ENCODE measurements around the gene GGTLC3. TPM values are rescaled to one million over a fixed set of nuclear protein-coding genes. Genes with fewer than 3 reads are reported as not detected.
"Not testable (repeated sequence)": the region's sequence is repeated elsewhere in the genome, so short reads cannot be mapped to it uniquely, and the experiment has no call there.

The GGTLC3 gene
- total RNA-seq, 4 donors from 2014 or later: not detected

DNA sequence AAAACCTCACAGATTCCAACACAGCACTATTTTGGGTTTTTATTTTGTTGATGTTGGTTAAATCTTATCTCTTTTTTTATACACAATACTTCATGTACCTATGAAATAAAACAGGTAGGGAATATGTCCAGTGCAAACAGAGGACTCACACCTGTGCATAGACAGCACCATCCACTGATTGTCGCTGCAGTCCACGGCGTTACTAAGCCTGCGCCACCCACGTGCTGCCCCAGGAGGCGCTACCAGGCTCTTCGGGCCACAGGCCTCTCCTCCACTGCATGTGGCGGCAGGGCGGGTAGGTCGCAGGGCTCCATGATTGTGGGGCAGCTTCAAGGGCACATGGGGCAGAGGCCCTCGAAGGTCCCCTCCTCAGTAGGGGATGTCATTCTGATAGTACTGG lies 15.7 kb upstream of the GGTLC3 start:
- DNase-seq; H3K4me1 ChIP-seq; H3K9me3 ChIP-seq; H3K27ac ChIP-seq; H3K4me3 ChIP-seq; H3K36me3 ChIP-seq; intact Hi-C loops (cut with DNase I); H3K27me3 ChIP-seq: not testable (repeated sequence)
- WGBS, 2 donors: no CpG with 5 or more reads among the region's 11 CpGs

DNA sequence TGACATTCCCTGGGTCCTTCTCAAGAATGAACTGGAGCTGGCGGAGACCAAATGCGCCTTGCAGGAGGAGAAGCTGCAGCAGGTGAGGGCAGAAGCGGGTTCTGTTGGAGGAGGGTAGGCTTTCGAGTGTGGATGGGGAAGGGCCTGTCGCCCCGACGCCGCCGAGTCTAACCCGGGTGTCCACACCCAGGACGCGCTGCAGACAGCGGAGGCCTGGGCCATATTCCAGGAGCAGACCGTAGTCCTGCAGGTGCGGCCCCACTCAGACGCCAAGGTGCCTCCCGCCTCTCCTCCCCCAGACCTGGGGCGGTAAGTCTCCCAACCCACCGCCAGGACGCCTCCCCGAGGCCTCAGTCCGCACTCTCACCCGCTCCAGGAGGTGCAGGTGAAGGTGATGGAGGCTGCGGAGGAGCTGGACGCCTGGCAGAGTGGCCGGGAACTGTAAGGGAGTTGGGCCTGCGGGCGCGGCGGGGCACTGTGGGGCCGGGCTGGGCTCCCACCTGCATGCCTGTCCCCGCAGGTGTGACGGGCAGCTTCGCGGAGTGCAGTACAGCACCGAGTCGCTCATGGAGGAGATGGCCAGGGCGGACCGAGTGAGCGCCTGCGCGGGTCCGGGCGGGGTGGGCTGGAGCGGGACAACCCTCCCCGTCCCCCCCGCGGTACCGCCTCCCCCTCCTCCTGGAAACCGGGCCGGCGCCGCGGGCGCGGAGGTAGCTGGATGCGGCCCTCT lies 11.6 kb upstream of the GGTLC3 start:
- H3K36me3 ChIP-seq; H3K9me3 ChIP-seq; DNase-seq; H3K4me3 ChIP-seq; intact Hi-C loops (cut with DNase I); H3K27ac ChIP-seq; H3K4me1 ChIP-seq; H3K27me3 ChIP-seq: not testable (repeated sequence)
- WGBS, 2 donors: no CpG with 5 or more reads among the region's 57 CpGs

DNA sequence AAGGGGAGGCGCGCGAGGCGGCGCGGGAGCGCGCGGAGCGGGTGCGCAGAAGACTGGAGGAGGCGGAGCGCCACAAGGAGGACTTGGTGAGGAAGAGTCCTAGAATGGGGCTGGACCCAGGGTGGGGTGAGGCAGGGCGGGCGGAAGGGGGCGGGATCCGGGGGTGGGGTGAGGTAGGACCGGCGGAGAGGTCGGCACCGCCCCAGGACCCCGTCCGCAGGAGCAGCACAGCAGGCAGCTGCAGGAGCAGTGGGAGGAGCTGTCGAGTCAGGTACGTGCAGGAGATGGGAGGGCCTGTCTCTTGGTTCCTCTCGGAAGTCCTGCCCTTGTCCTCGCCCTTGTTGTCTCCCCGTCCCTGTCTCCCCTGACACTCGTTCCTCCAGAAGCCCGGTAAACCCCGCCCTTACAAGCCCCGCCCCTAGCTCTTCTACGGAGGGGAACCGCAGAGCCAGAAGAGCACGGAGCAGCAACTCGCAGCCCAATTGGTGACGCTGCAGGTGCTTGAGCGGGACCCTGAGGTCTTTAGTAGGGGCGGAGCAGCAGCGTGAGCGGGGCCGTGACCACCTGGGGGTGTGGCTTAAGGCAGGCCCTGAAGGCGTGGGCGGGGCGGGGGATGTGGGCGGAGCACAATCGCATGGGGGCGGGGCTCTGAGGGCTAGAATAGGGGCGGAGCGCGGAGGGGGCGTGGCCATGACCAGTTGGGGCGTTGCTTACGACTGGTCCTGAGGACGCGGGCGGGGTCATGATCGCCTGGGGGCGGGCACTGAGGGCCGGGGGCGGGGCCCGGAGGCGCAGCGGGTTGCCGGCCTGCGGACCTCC lies 10.8 kb upstream of the GGTLC3 start:
- H3K27me3 ChIP-seq; H3K9me3 ChIP-seq; H3K4me1 ChIP-seq; intact Hi-C loops (cut with DNase I); DNase-seq; H3K36me3 ChIP-seq: not testable (repeated sequence)
- no CpG with 5 or more reads among the region's 66 CpGs for WGBS, 2 donors
- H3K4me3 ChIP-seq: peak overlapping the region in 3 of 4 donors; percentile 34 to 42 (median 35)
- H3K27ac ChIP-seq: peak overlapping the region in 1 of 4 donors; percentile 50

DNA sequence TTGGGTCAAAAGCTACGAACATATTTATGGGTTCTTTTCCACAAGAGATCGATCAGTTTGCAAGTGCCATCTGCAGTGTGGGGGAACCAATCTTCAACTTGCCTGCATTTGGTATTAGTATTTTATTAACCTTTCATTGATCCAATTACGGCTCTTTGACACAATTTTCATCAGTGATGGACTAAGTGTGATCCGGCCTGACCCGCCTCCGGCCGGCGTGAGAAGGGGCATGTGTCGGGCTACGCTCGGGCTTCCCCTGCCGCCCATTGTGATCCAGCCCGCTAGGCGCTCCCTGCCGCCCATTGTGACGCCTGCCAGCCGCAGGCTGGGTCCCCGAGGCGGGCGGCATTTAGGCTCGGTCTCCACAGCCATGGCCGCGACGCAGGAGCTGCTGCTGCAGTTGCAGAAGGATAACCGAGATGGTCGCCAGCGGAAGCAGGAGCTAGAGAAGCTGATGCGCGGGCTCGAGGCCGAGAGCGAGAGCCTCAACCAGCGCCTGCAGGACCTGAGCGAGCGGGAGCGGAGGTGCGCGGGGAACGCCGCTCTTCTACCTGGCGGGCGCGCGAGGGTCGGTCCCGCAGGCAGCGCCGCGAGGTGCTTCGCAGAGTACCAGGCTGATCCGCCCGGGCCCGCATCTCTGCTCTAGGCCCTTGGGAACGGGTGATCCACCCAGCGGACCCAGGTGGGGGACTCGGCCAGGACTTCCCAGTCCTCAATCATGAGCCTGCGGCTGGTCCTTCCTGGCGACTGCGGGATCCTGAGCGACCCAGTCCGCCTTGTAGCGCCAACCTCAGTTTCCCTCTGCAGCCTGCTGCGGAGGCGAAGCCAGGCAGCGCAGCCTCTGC lies 10.0 kb upstream of the GGTLC3 start, which contains the start of gene TMEM191B:
TMEM191B (plus strand) TSS at position 51 of the 845 bp plus-strand sequence; CDS start at position 230, 179 bp downstream.
- H3K4me1 ChIP-seq; H3K9me3 ChIP-seq; intact Hi-C loops (cut with DNase I); H3K36me3 ChIP-seq; DNase-seq; H3K27me3 ChIP-seq: not testable (repeated sequence)
- H3K27ac ChIP-seq: peak within 1 kb of the TSS in 1 of 4 donors; percentile 50
- no CpG with 5 or more reads among the region's 65 CpGs for WGBS, 2 donors
- H3K4me3 ChIP-seq: peak within 1 kb of the TSS in 3 of 4 donors; percentile 34 to 42 (median 35)

DNA sequence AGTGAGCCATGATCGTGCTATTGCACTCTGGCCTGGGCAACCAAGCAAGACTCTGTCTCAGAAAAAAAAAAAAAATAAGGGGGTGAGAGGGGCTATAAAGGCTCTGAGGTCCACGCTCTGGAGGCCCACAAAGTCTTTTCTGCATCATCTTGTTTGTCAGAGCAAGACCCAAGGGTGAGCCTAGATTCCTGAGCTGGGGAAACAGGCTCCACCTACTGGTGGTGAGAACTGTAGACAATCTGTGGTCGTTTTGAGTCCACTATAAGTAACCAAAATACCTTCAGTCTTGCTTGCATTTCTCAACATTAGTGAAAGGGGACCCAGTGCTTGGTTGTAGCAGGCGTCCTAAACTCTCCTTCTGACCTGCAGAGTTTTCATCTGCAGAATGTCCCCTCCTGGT lies 5.4 kb upstream of the GGTLC3 start:
- WGBS, 2 donors: no CpG with 5 or more reads among the region's 4 CpGs
- intact Hi-C loops (cut with DNase I); H3K4me1 ChIP-seq; DNase-seq; H3K4me3 ChIP-seq; H3K36me3 ChIP-seq; H3K27me3 ChIP-seq; H3K9me3 ChIP-seq; H3K27ac ChIP-seq: not testable (repeated sequence)

DNA sequence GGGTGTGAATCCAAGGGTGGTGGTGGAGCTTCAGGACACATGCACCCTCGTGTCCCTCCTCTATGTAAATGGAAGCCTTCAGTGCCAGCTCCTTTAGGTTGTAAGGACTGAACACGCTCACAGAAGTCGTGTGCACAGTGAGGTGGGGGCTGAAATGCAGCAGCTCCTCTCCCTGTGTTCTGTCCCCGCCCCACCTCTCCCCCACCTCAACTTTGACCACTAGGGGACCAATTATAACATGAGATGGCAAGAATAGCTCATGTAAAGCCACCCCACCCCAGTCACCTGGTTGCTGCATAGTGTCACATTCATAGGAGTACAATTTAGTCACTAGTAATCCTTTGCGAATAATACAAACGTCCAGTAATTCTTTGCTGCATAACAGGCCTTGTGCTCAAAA lies 4.8 kb upstream of the GGTLC3 start:
- H3K9me3 ChIP-seq; H3K27me3 ChIP-seq; H3K4me1 ChIP-seq; H3K36me3 ChIP-seq; intact Hi-C loops (cut with DNase I); DNase-seq; H3K27ac ChIP-seq; H3K4me3 ChIP-seq: not testable (repeated sequence)
- no CpG with 5 or more reads among the region's 6 CpGs for WGBS, 2 donors

DNA sequence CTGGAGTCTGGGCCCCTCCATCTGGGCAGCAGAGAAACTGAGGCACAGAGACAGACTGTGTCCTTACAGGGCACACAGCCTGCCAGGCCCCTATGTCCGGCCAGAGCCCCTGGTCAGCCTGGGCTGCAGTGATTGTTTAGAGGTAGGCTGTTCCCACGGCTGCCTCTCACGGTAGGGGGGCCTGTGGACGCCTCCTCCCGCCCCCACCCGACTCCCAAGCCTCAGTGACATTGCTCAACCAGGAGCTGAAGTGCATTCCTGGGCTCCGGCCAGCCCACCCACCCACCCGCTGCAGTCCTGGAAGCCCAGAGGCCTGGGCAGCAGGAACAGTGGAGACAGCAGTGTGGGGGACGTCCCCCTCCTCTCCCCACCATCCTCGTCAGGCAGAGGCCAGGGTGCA lies 4.5 kb downstream of the GGTLC3 start:
- no CpG with 5 or more reads among the region's 10 CpGs for WGBS, 2 donors
- H3K27ac ChIP-seq; H3K9me3 ChIP-seq; H3K27me3 ChIP-seq; H3K4me1 ChIP-seq; DNase-seq; H3K4me3 ChIP-seq; H3K36me3 ChIP-seq; intact Hi-C loops (cut with DNase I): not testable (repeated sequence)

DNA sequence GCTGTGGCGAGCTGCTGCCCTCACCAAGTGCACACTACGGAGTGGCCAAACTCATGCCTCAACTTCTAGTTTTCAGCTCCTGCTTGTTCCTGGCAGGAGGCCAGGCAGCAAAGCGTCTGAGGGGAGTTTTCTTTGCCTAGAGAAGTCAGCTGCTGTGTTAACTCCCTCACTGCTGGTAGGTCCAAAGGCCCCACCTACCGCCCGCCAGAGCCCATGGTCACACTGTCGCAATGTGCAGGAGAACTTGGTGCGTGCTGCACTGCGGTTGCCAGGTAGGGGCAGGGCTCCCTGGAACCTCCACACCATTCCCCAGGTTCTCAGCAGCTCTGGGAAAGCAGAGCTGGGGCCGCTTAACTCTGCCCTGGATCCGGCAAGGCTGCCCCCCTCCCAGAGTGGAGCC lies 5.6 kb downstream of the GGTLC3 start:
- H3K27me3 ChIP-seq; H3K4me3 ChIP-seq; intact Hi-C loops (cut with DNase I); DNase-seq; H3K9me3 ChIP-seq; H3K27ac ChIP-seq; H3K36me3 ChIP-seq; H3K4me1 ChIP-seq: not testable (repeated sequence)
- WGBS, 2 donors: 39% methylated on average over 5 of the region's 10 CpGs; no CpG with 5 or more reads in 1 of the 2 donors

GRCh38 chr22:18511327-18511726 lies 6.6 kb downstream of the GGTLC3 start:
- 58% methylated on average over 6 of the region's 6 CpGs; no CpG with 5 or more reads in 1 of the 2 donors for WGBS, 2 donors
- H3K27ac ChIP-seq; intact Hi-C loops (cut with DNase I); H3K9me3 ChIP-seq; H3K27me3 ChIP-seq; H3K36me3 ChIP-seq; H3K4me3 ChIP-seq; DNase-seq; H3K4me1 ChIP-seq: not testable (repeated sequence)

GRCh38 chr22:18496227-18496626 lies 21.7 kb downstream of the GGTLC3 start:
- H3K4me1 ChIP-seq; H3K27ac ChIP-seq; DNase-seq; intact Hi-C loops (cut with DNase I); H3K9me3 ChIP-seq; H3K27me3 ChIP-seq; H3K36me3 ChIP-seq; H3K4me3 ChIP-seq: not testable (repeated sequence)
- WGBS, 2 donors: no CpG with 5 or more reads among the region's 3 CpGs

Measured in esophagus squamous epithelium (tissue), 5 donors.